GM21825 (cell line): ENCODE measurements around the gene ATG2A.
A peak's percentile ranks its signal among the peaks of the same experiment; 100 is the strongest.

Experiments used
- ATAC-seq: cut with Tn5 transposase; IDR thresholded peaks from one replicate; pipeline ENCODE4 v1.9.1; 2021; ENCODE audit warnings: mild to moderate bottlenecking, moderate library complexity; ENCODE audit not compliant: unreplicated experiment

Gene ATG2A

DNA sequence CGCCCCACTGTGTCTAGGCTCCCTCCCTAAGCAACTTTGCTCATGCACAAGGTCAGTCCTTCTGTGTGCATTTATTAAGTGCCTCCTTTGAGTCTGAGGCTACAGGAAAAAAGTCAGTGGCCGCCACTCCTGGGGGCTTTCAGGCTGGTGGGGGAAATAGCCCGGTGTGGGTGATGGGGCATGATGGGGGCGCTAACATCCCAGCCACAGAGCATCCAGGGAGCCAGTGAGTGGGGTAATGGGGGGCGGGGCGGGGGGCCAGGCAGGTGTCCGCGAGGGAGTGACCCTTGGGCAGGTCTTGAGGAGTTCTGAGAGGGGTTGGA, 28.6 kb downstream of the ATG2A start:
- ATAC-seq = no peak

DNA sequence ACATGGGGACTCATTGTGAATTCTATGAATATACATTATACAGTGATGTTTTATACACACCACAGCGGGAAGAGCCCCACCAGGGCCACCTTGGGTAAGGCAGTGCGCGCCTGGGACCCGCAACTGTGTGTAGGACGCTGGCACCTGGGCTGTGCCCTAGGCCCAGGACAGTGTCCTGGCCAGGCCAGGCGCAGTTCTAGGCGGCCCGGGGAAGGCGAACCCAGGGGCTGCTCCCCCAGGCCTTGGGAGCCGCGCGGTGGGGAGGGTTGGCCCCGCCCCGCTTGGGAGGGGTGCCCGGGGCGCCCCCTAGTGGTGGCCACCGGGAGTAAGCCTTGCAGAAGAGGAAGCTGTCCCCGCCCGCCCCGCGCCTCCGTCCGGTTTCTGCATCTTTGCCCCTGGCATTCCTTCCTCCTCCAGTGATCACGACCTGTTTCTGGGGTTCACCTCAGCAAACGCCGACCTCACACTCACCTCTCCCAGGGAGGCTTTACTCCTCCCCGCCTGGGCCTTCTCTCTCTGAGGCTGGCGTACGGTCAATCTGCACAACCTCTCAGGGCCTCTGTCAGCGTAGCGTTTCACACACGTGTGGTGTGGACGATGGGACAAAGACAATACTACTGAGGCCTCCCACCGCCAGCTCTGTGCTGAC, 29.1 kb downstream of the ATG2A start:
- ATAC-seq = peak; percentile 59

DNA sequence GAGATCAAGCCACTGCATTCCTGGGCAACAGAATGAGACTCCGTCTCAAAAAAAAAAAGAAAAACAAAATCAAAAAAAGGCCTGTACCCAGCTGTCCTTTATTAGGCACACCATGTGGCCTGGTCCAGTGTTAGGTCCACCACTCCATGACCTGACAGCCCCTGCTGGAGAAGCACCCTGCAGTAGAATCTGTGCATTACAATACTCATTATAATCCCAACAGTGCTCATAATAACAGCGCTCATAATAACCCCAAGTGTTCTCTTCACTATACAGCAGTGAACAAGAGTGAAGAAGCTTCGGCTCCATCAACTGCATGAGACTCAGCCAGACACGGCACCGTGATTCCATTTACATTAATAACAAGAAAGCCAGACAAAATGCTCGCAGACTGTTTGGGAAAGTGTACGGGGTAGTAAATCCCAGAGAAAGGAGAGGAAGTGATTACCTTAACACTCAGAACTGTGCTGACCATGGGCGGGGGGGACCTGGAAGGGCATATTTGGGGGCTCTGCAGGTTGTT, 29.7 kb downstream of the ATG2A start:
- ATAC-seq = no peak

DNA sequence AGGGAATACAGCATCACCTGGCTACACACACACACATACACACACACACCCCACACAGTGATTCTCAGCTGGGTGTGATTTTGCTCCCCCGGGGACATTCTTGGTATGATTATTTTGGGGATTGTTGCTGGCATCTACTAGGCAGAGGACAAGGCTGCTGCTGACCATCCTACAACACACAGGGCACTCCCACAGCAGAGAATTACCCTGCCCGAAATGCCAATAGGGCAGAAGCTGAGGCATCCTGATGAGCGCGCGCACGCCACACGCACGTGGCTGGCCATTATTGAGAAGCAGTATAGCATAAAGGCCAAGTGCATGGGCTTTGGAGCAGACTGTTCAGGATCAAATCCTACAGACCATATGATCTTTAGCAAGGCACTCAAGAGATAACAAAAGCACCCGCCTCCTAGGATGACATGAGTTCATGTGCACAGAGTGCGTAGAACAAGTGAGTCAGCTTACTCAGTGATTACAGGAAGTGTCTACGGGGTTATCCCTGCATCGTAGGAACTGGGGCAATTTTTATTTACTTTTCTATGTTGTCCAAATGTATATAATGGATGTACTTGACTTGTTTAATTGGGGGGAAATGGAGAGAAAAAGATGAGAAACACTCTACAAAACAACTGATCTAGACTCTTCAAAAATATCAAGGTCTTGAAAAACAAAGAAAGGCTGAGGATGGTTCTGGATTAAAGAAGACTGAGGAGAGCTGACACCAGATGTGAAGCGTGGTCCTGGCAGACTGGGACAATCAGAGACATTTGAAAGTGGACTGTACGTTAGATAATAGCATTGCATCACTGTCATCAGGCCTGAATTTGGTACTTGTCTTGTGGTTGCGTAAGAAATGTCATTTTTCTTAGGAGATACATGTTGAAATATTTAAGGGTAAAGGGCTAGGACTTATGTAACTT, 31.4 kb downstream of the ATG2A start:
- ATAC-seq = no peak

DNA sequence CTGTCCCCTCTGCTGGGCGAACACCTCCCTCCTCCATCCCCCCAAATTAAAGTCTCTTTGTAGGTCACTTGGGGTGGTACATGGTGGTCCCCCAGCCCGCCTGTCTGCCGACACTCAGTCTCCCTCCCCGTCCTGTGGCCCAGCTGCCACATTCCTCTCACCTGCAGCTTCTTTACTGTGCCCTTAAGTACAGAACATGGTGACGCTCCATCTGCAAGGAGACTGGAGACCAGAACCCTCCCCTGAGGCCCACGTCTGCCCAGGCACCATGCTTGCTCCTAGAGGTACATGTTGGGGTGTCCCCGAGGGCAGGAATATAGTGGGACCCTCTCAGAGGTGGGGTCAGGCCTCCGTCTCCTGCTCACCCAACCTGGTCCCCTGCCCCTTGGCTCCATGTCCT, 33.0 kb downstream of the ATG2A start:
- no peak for ATAC-seq

DNA sequence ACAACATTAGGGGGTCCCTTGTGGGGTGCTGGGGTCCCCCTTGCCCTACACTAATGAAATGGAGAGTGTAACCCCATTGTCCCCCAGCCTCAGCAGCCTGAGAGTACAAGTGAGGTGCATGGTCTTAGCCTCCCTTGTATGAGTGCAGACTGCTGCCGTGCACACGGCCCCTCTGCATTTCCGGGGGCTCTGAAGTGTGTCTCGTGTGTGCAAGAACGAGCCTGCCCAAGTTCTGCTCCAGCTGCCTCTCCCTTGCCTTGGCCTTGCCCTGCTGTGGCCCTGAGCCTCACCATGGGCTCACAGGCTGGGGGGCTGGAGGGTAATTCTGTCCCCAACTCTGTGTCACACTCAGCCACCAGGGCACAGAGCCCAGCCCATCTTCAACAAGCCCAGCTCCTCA, 33.4 kb downstream of the ATG2A start:
- ATAC-seq = no peak

DNA sequence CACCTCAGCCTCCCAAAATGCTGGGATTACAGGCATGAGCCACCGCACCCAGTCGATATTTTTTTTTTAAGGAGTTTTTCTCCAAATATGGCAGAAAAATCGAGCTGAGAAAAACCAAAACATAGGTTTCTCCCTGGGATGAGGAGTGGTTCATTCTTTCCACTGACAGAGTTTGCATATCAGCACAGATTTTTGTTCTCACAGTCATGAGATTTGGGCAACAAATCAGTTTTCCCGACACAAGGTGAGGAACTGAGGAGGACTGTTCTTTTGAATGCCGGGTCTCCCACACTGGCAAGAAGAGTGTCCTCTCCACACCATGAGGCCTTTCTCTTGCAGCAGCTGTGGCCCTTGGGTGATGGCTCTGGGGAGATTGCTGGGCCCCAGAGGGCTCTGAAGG, 34.8 kb downstream of the ATG2A start:
- ATAC-seq = no peak

DNA sequence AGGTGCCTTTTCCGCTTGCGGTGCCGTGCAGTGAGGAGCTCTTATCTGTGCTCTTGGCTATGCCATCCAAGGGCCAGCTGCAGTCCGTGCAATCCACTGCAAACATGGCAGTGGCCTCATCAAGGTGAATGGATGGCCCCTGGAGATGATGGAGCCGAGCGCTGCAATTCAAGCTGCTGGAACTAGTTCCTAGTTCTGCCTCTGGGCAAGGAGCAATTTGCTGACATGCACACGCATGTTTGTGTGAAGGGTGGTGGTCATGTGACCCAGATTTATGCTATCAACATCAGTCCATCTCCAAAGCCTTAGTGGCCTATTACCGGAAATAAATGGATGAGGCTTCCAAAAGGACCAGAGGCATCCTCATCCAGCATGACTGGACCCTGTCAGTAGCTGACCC, 35.5 kb downstream of the ATG2A start:
- ATAC-seq = no peak

DNA sequence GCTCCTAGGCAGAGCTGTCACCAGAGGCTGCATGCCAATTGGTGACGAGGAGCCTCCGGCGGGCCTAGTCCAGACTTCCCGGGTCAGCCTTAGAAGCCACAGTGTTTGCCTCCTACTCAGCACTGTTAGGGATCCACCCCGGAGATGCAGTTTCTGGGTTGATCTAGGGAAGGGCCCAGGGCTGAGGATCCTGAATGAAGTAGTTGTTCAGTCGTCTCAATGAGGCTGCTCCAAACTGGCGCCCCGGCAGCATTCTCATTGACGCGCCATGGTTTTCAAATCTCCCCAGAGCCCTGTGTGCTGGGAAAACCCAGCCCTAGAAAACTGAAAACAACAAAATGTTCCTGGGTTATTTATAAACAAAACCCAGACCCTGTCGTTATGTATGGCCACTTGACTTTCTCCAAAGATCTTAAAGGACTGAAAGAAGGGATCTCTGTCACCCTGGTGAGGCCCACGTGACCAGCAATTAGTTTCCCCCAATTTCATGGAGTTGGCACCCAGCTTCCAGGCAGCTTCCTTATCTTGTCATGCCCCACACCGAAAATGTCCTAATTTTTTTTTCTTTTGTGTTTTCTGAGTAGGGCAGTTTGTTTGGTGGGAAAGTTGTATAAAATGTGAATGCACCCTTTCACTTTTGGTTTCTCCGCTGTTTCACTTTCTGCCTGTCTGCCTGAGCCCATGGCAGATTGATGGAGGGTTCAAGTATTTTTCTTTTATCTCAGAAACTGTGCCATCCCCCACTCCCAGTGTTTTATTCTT, 36.6 kb downstream of the ATG2A start:
- no peak for ATAC-seq

DNA sequence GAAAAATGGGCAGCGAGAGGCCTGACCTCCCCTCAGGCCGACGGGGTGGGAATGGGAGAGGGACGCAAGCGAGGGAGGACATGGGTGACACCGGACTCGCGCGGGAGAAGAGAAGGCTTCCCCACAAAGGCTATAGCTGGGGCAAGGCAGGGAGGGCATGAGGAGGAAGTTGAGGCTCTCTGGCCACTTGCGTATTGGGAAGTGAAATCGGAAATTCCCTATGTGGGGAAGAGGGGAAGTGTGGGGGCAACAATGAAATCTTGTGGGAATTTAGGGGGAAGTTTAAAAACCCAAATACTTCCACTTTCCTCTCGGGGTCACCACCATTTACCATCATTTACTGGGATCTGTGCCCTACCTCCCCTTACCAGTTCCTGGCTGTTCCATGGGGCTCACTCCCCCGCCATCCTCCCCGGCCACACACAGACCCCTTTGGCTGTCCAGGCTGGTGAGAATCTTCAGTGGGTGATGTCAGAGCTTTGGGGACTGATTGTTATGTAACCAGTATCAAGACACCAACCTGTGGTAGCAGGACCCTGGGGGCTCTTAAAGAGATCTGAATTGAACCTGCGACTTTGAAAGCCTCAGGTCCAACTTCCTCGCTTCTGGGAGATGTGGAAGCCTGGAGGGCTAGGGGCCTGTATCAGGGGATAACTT, 37.6 kb downstream of the ATG2A start:
- no peak for ATAC-seq

DNA sequence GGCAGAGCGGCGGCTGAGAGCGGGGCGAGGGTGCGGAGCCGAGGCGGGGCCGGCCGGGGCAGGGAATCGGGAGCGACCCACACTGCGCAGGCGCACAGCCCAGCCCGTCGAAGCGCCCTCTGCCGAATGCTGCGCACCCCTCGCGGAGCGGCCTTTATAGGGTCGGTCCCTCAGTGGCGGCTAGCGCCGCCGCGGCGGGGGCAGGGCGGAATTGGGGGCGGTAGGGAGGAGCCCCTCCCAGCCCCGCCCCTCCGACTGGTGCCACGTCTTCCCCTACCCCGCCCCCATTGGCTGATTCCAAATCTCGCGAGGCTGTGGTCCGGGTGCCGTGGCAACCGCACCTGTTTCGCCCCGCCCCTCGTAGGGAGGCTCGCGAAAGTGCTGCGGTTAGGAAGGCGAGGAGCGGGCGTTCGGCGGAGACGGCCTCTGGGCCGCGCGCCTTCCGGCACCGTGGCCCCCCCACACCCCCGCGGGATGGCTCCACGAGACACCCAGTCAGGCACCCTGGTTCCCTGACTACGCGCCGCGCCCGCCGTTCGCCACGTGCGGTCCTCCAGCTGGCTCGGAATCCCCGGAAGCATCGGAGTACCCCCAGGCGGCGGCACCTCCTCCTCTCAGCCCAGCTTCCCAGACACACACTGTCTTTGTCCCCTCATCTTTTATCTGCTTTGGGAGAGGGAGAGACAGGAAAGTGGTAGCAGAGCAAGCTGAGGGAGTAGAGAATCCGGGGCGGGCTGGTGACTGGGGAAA, 38.3 kb downstream of the ATG2A start, which contains the start of gene EHD1:
EHD1 (minus strand) TSS at position 128 of the 750 bp plus-strand sequence. CDS start 157 bp downstream, outside the sequence.
- ATAC-seq = peak; percentile 60

DNA sequence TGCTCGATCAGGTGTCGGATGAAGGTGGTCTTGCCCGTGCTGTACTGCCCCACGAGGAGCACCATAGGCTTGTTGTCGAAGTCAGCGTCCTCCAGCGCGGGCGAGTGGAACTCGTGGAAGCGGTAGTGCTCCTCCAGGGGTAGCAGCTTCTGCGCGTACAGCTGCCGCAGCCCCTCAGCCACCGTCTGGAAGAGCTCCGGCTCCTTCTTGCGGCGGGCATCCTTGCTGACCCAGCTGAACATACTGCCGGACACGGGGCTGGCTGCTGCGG, 38.9 kb downstream of the ATG2A start:
- ATAC-seq = no peak

DNA sequence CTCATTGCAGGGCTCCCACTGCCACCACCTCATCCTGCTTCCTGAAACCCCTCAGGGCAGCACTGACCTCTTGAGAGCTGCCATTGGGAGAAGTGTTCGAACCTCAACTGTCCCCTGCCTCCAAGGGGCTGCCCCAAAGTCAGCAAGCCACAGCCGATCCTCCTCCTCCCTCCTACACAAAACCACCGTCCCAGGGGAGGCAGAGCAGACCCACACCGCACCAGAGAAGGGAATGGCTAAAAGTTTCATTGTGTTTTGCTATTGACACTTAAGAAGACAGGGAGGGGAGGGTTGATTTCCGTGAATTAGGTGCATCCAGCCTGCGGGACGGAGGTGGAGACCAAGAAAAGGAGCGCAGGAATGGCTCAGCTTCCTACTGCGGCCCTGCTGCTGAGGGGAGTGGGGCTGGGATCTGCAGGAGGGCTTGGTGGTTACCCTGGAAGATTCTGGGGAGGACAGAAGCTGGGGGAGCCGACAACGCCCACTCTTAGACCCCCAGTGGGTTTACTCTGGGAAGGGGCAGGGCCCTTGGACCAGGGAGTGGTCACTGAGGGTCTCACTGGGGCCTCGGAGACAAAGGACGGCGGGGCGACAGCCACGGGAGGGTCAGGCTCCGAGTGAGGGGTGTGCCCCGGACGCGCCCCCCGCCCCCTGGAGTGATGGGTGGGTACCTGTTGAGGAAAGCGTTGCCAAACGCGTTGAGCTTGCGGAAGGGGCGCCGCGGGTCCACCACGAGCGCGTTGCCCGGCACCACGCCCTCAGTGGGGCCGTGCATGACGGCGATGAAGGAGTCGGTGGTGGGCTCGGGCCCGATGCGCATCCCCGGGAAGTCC, 39.4 kb downstream of the ATG2A start:
- ATAC-seq = peak; percentile 2

DNA sequence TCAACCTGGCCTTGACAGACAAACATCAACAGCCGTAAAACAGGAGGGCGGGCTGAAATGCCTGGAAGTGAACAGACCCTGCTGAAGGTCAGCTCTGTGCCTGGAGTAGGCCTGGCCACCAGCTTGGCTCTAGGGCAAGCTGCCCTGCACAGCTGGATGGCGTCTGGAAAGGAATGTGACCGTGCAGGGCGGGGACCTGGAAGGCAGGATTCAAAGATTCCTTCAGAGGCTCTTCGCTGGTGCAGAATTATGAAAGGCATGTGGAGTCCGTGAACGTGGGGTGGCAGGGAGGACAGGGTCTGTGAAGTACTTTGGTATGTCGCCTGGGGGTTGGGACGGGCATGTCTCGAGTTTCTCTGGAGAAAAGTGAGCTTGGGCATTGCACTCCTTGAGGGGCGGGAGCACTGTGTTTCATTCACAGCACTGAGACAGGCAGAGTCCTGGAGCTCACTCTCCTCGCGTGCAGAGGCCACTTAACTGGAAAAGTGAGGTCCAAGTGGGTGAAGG, 40.1 kb downstream of the ATG2A start:
- no peak for ATAC-seq

DNA sequence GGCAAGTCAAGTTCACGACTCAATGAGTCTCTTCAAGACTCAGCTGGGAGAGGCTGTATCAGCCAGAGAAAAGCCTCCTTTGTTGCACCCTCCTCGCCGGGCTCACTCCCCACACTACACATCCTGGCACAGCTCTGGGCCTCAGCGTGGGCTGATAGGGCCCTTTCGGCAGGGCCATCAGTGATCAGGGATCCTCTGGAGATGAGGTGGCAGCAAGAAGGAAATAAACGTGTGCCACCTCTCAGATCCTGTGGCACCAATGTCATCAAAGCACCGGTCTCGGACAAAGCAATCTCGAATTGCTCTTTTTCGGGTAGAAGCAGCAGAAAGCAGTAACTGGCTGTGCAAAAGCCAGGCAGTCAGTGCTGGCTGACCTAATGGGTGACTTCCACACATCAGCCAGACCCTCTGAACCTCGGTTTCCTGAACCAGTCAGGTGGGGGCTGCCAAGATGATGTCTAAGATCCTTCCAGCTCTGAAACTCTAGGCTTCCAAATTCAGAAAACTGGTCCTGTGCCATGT, 40.7 kb downstream of the ATG2A start:
- no peak for ATAC-seq

DNA sequence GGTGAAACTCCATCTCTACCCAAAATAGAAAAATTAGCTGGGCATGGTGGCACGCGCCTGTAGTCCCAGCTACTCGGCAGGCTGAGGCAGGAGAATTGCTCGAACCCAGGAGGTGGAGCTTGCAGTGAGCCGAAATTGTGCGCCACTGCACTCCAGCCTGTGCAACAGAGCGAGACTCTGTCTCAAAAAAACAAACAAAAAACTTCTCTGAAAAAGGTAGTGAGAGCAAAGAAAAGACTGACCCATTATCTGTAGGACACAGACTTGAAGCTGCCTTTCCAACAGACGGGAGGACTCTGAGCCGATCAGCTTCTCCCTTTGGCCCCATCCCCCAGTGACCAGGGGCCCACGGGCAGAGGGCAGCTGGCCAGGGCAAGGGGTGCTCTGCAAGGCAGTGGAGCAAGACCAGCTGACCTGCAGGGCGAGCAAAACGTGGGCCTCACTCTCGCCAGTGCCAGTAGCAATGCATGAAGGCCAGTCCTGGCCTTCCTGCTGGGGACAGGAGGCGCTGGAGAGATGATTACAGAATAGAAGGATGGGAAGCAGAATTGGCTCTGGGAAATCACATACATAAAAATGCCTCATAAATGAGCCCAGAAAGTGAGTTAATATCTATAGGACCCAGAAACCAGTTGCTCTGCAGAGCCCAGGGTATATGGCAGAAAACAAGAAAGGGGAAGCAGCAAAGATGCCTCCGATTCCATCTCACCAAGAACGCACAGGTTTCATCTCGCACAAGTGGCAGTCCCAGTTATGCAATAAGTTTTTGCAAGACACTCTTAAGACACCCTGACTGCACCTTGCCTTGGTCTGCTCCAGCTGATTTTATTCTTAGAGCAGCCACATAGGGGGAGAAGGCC, 41.4 kb downstream of the ATG2A start:
- ATAC-seq = no peak

DNA sequence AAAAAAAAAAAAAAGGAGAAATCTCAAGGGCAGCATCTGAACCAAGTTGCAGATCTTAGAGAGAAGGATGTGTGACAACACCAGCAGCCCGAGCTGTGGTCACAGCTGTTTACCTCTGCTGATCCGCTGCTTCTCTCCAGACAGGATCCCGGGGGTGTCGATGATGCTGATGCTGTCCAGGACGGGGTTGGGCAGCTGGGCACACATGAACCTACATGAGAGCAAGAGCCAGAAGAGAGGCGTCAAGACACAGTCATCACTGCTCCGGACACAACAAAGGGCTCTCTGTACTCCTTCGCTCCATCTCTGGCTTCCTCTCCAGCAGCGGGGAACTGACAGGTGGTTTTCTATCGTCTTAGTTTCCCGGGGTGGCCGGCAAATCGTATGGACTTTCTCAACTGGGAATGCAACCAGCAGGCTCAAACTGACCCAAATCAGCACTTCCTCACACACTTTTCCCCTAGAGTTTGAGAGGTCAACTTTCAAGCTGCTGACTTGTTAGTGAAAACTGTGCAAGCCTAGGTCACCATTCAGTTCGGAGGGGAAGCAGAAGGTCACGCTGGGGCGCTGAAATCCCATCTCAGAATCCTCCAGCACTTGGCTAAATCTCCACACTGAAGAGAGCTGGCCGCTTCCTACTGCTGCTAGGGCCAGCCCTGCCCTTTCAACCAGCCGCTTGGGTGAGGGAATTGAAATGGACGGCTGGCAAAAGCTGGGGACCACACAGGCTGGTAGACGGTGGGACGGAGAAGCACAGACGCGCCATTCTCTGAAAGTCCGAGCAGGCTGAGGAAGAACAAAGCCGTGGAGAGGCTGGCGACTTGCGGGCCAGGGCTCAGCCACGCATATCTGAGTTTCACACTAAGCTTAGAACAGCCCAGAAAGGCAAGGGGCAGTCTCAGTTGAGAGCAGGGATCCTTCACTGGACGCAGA, 42.4 kb downstream of the ATG2A start:
- ATAC-seq = no peak
